H54 (cell line): ENCODE data around the gene EIF5A2.
A peak's percentile ranks its signal among the peaks of the same experiment; 100 is the strongest.
"Not testable (repeated sequence)": the region's sequence is repeated elsewhere in the genome, so short reads cannot be mapped to it uniquely, and the experiment has no call there.

Source experiments
- DNase-seq: peaks from one replicate; pipeline ENCODE4 v3.0.0; 2011; ENCODE audit warnings: low spot score, mixed read lengths; ENCODE audit not compliant: insufficient read length
- FAIRE-seq: peaks from 3 replicates; lab custom pipeline; 2011; peaks lifted over from hg19 to GRCh38; lab: Jason Lieb, UNC
- POLR2A ChIP-seq: IDR thresholded peaks from 2 replicates; pipeline ENCODE4 v1.6.1; 2011; ENCODE audit warnings: low read depth, mild to moderate bottlenecking, low read length

The EIF5A2 gene

GRCh38 chr3:170908235-170909116 is at the start of gene EIF5A2:
Gene EIF5A2, minus strand, starts transcription at chr3:170908637. Its CDS starts 831 bp downstream, at chr3:170907806.
- DNase-seq (peak; percentile 46), FAIRE-seq (no peak)
- TF ChIP-seq POLR2A: peak; percentile 29; the same call in 1 of the 2 replicates

GRCh38 chr3:170956647-170957046 is 48.2 kb upstream of the EIF5A2 start:
- no peak for TF ChIP-seq POLR2A
- DNase-seq: no peak
- no peak for FAIRE-seq

GRCh38 chr3:170953736-170954135 is 45.3 kb upstream of the EIF5A2 start:
- TF ChIP-seq POLR2A: no peak
- FAIRE-seq (no peak), DNase-seq (no peak)

GRCh38 chr3:170953229-170953628 is 44.8 kb upstream of the EIF5A2 start:
- DNase-seq: no peak
- TF ChIP-seq POLR2A: no peak
- FAIRE-seq: no peak

- FAIRE-seq (no peak), DNase-seq (no peak)
- TF ChIP-seq POLR2A: no peak
Measured at GRCh38 chr3:170949211-170949610, 40.8 kb upstream of the EIF5A2 start.

GRCh38 chr3:170947018-170947769 is 38.8 kb upstream of the EIF5A2 start:
- no peak for TF ChIP-seq POLR2A
- FAIRE-seq: no peak
- no peak for DNase-seq

GRCh38 chr3:170942011-170942410 is 33.6 kb upstream of the EIF5A2 start:
- DNase-seq: no peak
- TF ChIP-seq POLR2A: no peak
- FAIRE-seq: no peak

GRCh38 chr3:170941551-170941950 is 33.1 kb upstream of the EIF5A2 start:
- DNase-seq: no peak
- no peak for TF ChIP-seq POLR2A
- no peak for FAIRE-seq

- not testable (repeated sequence) for FAIRE-seq
Measured at GRCh38 chr3:170933039-170933438, 24.6 kb upstream of the EIF5A2 start.

GRCh38 chr3:170923553-170923952 is 15.1 kb upstream of the EIF5A2 start:
- not testable (repeated sequence) for FAIRE-seq, DNase-seq

More at GRCh38 chr3:170933039-170933438, 24.6 kb upstream of the EIF5A2 start:
- not testable (repeated sequence) for DNase-seq

GRCh38 chr3:170918715-170919114 is 10.3 kb upstream of the EIF5A2 start:
- no peak for TF ChIP-seq POLR2A
- FAIRE-seq (no peak), DNase-seq (no peak)

- no peak for TF ChIP-seq POLR2A
- DNase-seq (no peak), FAIRE-seq (no peak)
Measured at GRCh38 chr3:170914690-170915089, 6.3 kb upstream of the EIF5A2 start.

- TF ChIP-seq POLR2A: no peak
- no peak for FAIRE-seq
- no peak for DNase-seq
Measured at GRCh38 chr3:170914212-170914611, 5.8 kb upstream of the EIF5A2 start.

- FAIRE-seq: no peak
Measured at GRCh38 chr3:170911051-170911450, 2.6 kb upstream of the EIF5A2 start.

GRCh38 chr3:170910542-170910941 is 2.1 kb upstream of the EIF5A2 start:
- TF ChIP-seq POLR2A: no peak

More at GRCh38 chr3:170911051-170911450, 2.6 kb upstream of the EIF5A2 start:
- DNase-seq: no peak
- TF ChIP-seq POLR2A: no peak

More at GRCh38 chr3:170910542-170910941, 2.1 kb upstream of the EIF5A2 start:
- DNase-seq: no peak
- FAIRE-seq: no peak
